ENCODE data around the gene TTC34.

DNA sequence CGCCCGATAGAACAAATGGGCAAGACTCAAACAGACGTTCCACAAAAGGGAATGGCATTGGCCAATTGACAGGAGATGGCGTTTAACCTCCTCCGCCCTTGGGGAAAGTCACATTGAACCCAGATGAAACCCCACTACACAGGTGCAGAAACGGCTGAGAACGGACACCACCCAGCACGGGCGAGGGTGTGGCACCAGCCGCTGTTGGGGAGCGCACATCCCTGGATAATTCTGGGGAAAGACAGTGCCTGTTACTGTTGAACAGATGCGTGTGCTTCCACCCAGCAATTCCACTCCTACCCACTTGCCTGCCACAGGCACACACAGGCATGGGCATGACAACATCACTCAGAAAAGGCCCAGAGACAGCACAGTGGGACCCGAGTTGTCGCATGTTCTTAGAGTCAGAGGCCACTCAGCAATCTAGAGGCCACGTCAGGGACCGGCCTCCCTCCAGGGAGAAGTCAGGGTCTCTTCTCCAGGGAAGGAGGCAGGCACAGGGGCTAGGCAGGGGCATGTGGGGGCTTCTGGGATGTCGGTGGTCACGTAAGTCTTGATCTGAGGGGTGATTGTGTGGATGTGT, 199.7 kb downstream of the TTC34 start:
- TF ChIP-seq CTCF (IDR thresholded peaks at IDR 0.05; ENCODE audit: borderline replicate concordance, extremely low read depth, low read length, poor library complexity, severe bottlenecking) = no peak
- TF ChIP-seq EZH2 (IDR thresholded peaks at IDR 0.05; ENCODE audit: borderline replicate concordance, low read depth, low read length, severe bottlenecking) = no peak

Data from DND-41 (cell line).